GM18909 (cell line): ENCODE results near the gene SHD.

Source experiments
- ATAC-seq: cut with Tn5 transposase; IDR thresholded peaks from one replicate; pipeline ENCODE4 v1.9.1; 2021; ENCODE audit warnings: mild to moderate bottlenecking; ENCODE audit not compliant: unreplicated experiment, poor library complexity

SHD gene

GRCh38 chr19:4295972-4296771, 17.1 kb downstream of the SHD start:
- ATAC-seq: no peak

GRCh38 chr19:4297901-4298809, 19.1 kb downstream of the SHD start:
- ATAC-seq: no peak

GRCh38 chr19:4298810-4299550, 19.9 kb downstream of the SHD start:
- no peak for ATAC-seq

- ATAC-seq: no peak
Observed at GRCh38 chr19:4300589-4300988, 21.5 kb downstream of the SHD start.

- no peak for ATAC-seq
Observed at GRCh38 chr19:4301590-4302242, 22.6 kb downstream of the SHD start.

- ATAC-seq: no peak
Observed at GRCh38 chr19:4302243-4302640, 23.2 kb downstream of the SHD start, which contains the start of gene TMIGD2. Gene TMIGD2 (minus strand): TSS chr19:4302389. CDS start chr19:4302385, 4 bp downstream.

- no peak for ATAC-seq
Observed at GRCh38 chr19:4303819-4304537, 24.9 kb downstream of the SHD start.

GRCh38 chr19:4304538-4305256, 25.6 kb downstream of the SHD start, which contains the start of gene FSD1:
Gene FSD1 (plus strand): TSS chr19:4304598. CDS start chr19:4304747, 149 bp downstream.
- no peak for ATAC-seq

- no peak for ATAC-seq
Observed at GRCh38 chr19:4305257-4305612, 26.2 kb downstream of the SHD start.

- ATAC-seq: no peak
Observed at GRCh38 chr19:4305659-4306058, 26.6 kb downstream of the SHD start.

GRCh38 chr19:4310247-4311121, 31.4 kb downstream of the SHD start:
- no peak for ATAC-seq

GRCh38 chr19:4313847-4314490, 34.9 kb downstream of the SHD start:
- ATAC-seq: no peak

- ATAC-seq: no peak
Observed at GRCh38 chr19:4316956-4317355, 37.9 kb downstream of the SHD start.

GRCh38 chr19:4318460-4318859, 39.4 kb downstream of the SHD start:
- ATAC-seq: no peak

GRCh38 chr19:4319067-4319718, 40.1 kb downstream of the SHD start:
- ATAC-seq: no peak

- ATAC-seq: no peak
Observed at GRCh38 chr19:4320419-4320818, 41.4 kb downstream of the SHD start.
